HepG2 (cell line): ENCODE results near the gene DIP2C. TPM values are rescaled to one million over a fixed set of nuclear protein-coding genes. Genes with fewer than 3 reads are reported as not detected.

Source experiments
- ARID2 ChIP-seq: sonication (generic); formaldehyde crosslinking; IDR thresholded peaks from 2 replicates; pipeline ENCODE4 v1.8.1; 2022; ENCODE audit warnings: mild to moderate bottlenecking, missing genetic modification reagents, borderline replicate concordance
- BRF2 ChIP-seq: sonication (generic); formaldehyde crosslinking; IDR thresholded peaks from 2 replicates; pipeline ENCODE4 v1.8.1; 2022; ENCODE audit warnings: mild to moderate bottlenecking, missing genetic modification reagents
- CCAR2 ChIP-seq: fragments of 200-400 bp; formaldehyde crosslinking; optimal IDR thresholded peaks from 2 replicates; pipeline ENCODE3; 2018; ENCODE audit warnings: low read depth, mild to moderate bottlenecking, low read length, moderate library complexity
- DMAP1 ChIP-seq: IDR thresholded peaks from 2 replicates; pipeline ENCODE4 v1.6.1; 2016
- IRX3 ChIP-seq: sonication (generic); formaldehyde crosslinking; IDR thresholded peaks from 2 replicates; pipeline ENCODE4 v1.8.1; 2023; ENCODE audit warnings: mild to moderate bottlenecking, low read depth, missing genetic modification reagents, borderline replicate concordance
- MED13 ChIP-seq: sonication (generic); formaldehyde crosslinking; IDR thresholded peaks from 2 replicates; pipeline ENCODE4 v1.5.0; 2020; ENCODE audit warnings: missing genetic modification reagents
- PAWR ChIP-seq: sonication (generic); formaldehyde crosslinking; IDR thresholded peaks from 2 replicates; pipeline ENCODE4 v1.4.0; 2020; ENCODE audit warnings: missing genetic modification reagents, mild to moderate bottlenecking, borderline replicate concordance
- PRDM15 ChIP-seq: sonication (generic); formaldehyde crosslinking; IDR thresholded peaks from 2 replicates; pipeline ENCODE4 v1.4.0; 2020; ENCODE audit warnings: missing genetic modification reagents
- SOX6 ChIP-seq, 2 experiments: fragments of 450-650 bp in 1 of 2; sonication (generic) in 1 of 2; formaldehyde crosslinking in 1 of 2; IDR thresholded peaks; 2 replicates each; pipeline versions ENCODE4 v1.4.0 to v1.6.1; 2017 to 2020; ENCODE audit warnings: antibody characterized with exemption in 1 of 2, mild to moderate bottlenecking in 1 of 2, missing genetic modification reagents in 1 of 2
- SYNCRIP ChIP-seq: fragments of 200-400 bp; formaldehyde crosslinking; IDR thresholded peaks from 2 replicates; pipeline ENCODE4 v1.6.1; 2018; ENCODE audit warnings: mild to moderate bottlenecking, low read depth, low read length; ENCODE audit not compliant: insufficient read depth
- THAP11 ChIP-seq: IDR thresholded peaks from 2 replicates; pipeline ENCODE4 v1.6.1; 2016; ENCODE audit warnings: missing biosample characterization, missing genetic modification reagents
- ZBTB7A ChIP-seq: sonication (generic); formaldehyde crosslinking; IDR thresholded peaks from 2 replicates; pipeline ENCODE4 v1.8.0; 2022; ENCODE audit warnings: mild to moderate bottlenecking, missing genetic modification reagents
- ZC3H13 ChIP-seq: sonication (generic); formaldehyde crosslinking; IDR thresholded peaks from 2 replicates; pipeline ENCODE4 v1.8.1; 2023; ENCODE audit warnings: mild to moderate bottlenecking, missing genetic modification reagents, moderate library complexity
- ZNF570 ChIP-seq: sonication (generic); formaldehyde crosslinking; IDR thresholded peaks from 2 replicates; pipeline ENCODE4 v1.4.0; 2020; ENCODE audit warnings: mild to moderate bottlenecking, missing genetic modification reagents, borderline replicate concordance
- ZNF629 ChIP-seq: sonication (generic); formaldehyde crosslinking; conservative IDR thresholded peaks from 2 replicates; pipeline ENCODE4 v1.5.0; 2020; ENCODE audit warnings: missing genetic modification reagents
- ZNF687 ChIP-seq: sonication (generic); formaldehyde crosslinking; IDR thresholded peaks from 2 replicates; pipeline ENCODE4 v1.5.1; 2020; ENCODE audit warnings: mild to moderate bottlenecking, missing genetic modification reagents, moderate library complexity
- polyA plus RNA-seq, 8 experiments: library from polyadenylated mRNA; depleted of rRNA in 3 of 8; stranded (reverse) in 7 of 8; unstranded in 1 of 8; fragments of >200 nt; fragmentation: Illumina TruSeq in 4 of 8; extraction: Trizol in 4 of 8; gene quantifications; 2 replicates each; pipeline versions ENCODE4 v1.2.1 to v1.2.3, GENCODE V29; 2011 to 2016; ENCODE audit warnings: low read depth in 4 of 8, missing spikeins in 1 of 8, mixed read lengths in 1 of 8; ENCODE audit not compliant: insufficient read depth in 1 of 8
- total RNA-seq, 5 experiments: library from RNA; depleted of rRNA; stranded (reverse); fragments of >200 nt; fragmentation: Illumina TruSeq; extraction: Trizol; gene quantifications; 2 replicates each; pipeline ENCODE4 v1.2.3, GENCODE V29; 2016; ENCODE audit warnings: low read depth in 1 of 5
- TF ChIP-seq, protein P1 (sequence below): sonication (generic); formaldehyde crosslinking; IDR thresholded peaks from 2 replicates; pipeline ENCODE4 v1.4.0; 2020; ENCODE audit warnings: missing genetic modification reagents

The DIP2C gene
- total and polyA plus RNA-seq, 2 of the 13 experiments (the other 11 are each of a cell fraction or from before 2014, with no cell fraction given) = 2.2 to 2.7 TPM

- no peak for TF ChIP-seq ARID2 (CRISPR knock-in tag)
- TF ChIP-seq ZNF570 (CRISPR knock-in tag) = no peak
- no peak for TF ChIP-seq THAP11 (CRISPR knock-in tag)
- no peak for TF ChIP-seq IRX3 (CRISPR knock-in tag)
- TF ChIP-seq PRDM15 (CRISPR knock-in tag) = no peak
- no peak for TF ChIP-seq ZNF629
- TF ChIP-seq PAWR = no peak
- TF ChIP-seq DMAP1 = no peak
- TF ChIP-seq, protein P1, sequence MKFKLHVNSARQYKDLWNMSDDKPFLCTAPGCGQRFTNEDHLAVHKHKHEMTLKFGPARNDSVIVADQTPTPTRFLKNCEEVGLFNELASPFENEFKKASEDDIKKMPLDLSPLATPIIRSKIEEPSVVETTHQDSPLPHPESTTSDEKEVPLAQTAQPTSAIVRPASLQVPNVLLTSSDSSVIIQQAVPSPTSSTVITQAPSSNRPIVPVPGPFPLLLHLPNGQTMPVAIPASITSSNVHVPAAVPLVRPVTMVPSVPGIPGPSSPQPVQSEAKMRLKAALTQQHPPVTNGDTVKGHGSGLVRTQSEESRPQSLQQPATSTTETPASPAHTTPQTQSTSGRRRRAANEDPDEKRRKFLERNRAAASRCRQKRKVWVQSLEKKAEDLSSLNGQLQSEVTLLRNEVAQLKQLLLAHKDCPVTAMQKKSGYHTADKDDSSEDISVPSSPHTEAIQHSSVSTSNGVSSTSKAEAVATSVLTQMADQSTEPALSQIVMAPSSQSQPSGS (CRISPR knock-in tag) = no peak
- TF ChIP-seq ZNF687 (CRISPR knock-in tag) = peak; percentile 71
- TF ChIP-seq BRF2 = no peak
- TF ChIP-seq ZC3H13 (CRISPR knock-in tag) = no peak
- TF ChIP-seq ZBTB7A = no peak
- no peak for TF ChIP-seq SOX6 (IDR thresholded peaks at IDR 0.05)
- TF ChIP-seq SOX6 (CRISPR knock-in tag; IDR thresholded peaks at IDR 0.05) = no peak
- TF ChIP-seq MED13 = no peak
- no peak for TF ChIP-seq SYNCRIP
- TF ChIP-seq CCAR2 = no peak
These were observed 64.7 kb downstream of the DIP2C start (continued) for GRCh38 chr10:624605-625332.
